DOHH2 (cell line): ENCODE measurements around the gene CLN5.

Experiments
- H3F3A ChIP-seq: fragments of 200-600 bp; sonication (generic), shearing (Covaris generic); 2 replicates; pipeline ENCODE4 v1.6.0; 2016; ENCODE audit warnings: antibody characterized with exemption, mild to moderate bottlenecking; ENCODE audit not compliant: control insufficient read depth, insufficient read depth
- H3K27ac ChIP-seq: fragments of 200-600 bp; sonication (generic); 2 replicates; pipeline ENCODE4 v1.5.1; 2014; ENCODE audit warnings: low read depth, mild to moderate bottlenecking, low read length, moderate library complexity
- H3K27me3 ChIP-seq: fragments of 200-600 bp; sonication (generic); 2 replicates; pipeline ENCODE4 v1.6.1; 2014; ENCODE audit warnings: mild to moderate bottlenecking, low read length, mixed read lengths; ENCODE audit not compliant: control insufficient read depth
- H3K36me3 ChIP-seq: fragments of 200-600 bp; sonication (generic); 2 replicates; pipeline ENCODE4 v1.6.1; 2014; ENCODE audit warnings: mild to moderate bottlenecking, low read length, moderate library complexity, mixed read lengths; ENCODE audit not compliant: control insufficient read depth
- H3K4me1 ChIP-seq: fragments of 200-600 bp; sonication (generic); 2 replicates; pipeline ENCODE4 v1.6.1; 2014; ENCODE audit warnings: mild to moderate bottlenecking, low read length, mixed read lengths; ENCODE audit not compliant: control insufficient read depth
- H3K4me2 ChIP-seq: fragments of 200-600 bp; sonication (generic); 2 replicates; pipeline ENCODE4 v1.6.0; 2014; ENCODE audit warnings: mild to moderate bottlenecking, low read length, moderate library complexity
- H3K4me3 ChIP-seq: fragments of 200-600 bp; sonication (generic); 2 replicates; pipeline ENCODE4 v1.5.1; 2014; ENCODE audit warnings: mild to moderate bottlenecking, low read length, mixed read lengths
- H3K79me2 ChIP-seq: fragments of 200-600 bp; sonication (generic); 2 replicates; pipeline ENCODE4 v1.6.1; 2014; ENCODE audit warnings: mild to moderate bottlenecking, low read length, mixed read lengths; ENCODE audit not compliant: control insufficient read depth
- H3K9me2 ChIP-seq: fragments of 200-600 bp; sonication (generic); replicated peaks from 2 replicates; pipeline ENCODE4 v1.6.1; 2014; ENCODE audit warnings: mild to moderate bottlenecking, low read length, mixed read lengths; ENCODE audit not compliant: control insufficient read depth
- H3K9me3 ChIP-seq: fragments of 200-600 bp; sonication (generic); 2 replicates; pipeline ENCODE4 v1.6.1; 2014; ENCODE audit warnings: antibody characterized with exemption, low read length, mixed read lengths; ENCODE audit not compliant: control insufficient read depth, insufficient read depth
- H4K20me1 ChIP-seq: fragments of 200-600 bp; sonication (generic); 2 replicates; pipeline ENCODE4 v1.6.0; 2014; ENCODE audit warnings: low read depth, mild to moderate bottlenecking, antibody characterized with exemption, low read length, moderate library complexity; ENCODE audit not compliant: control insufficient read depth, insufficient read depth
- CTCF ChIP-seq: fragments of 200-600 bp; sonication (generic); IDR thresholded peaks from one replicate; pipeline ENCODE4 v1.5.1; 2014; ENCODE audit warnings: antibody characterized with exemption, mild to moderate bottlenecking, low read depth, low read length; ENCODE audit not compliant: poor library complexity, severe bottlenecking
- EZH2phosphoT487 ChIP-seq: fragments of 200-600 bp; sonication (generic); IDR thresholded peaks from 2 replicates; pipeline ENCODE4 v1.6.1; 2017; ENCODE audit warnings: borderline replicate concordance, mild to moderate bottlenecking, antibody characterized with exemption, low read length, moderate library complexity, mixed read lengths

Gene CLN5

GRCh38 chr13:77053192-77053591 lies 61.3 kb downstream of the CLN5 start:
- H4K20me1 ChIP-seq: no peaks in the 10 kb centered on the region
- H3K27ac ChIP-seq: no peak overlapping the region
- no peaks in the 10 kb centered on the region for H3K9me2 ChIP-seq
- H3K9me3 ChIP-seq: no peaks in the 10 kb centered on the region
- H3F3A ChIP-seq: 0 out of 2 replicates have a peak, but pooled peaks cover 2% of the 10 kb centered on the region
- no peaks in the 10 kb centered on the region for H3K27me3 ChIP-seq
- no peak overlapping the region for H3K4me3 ChIP-seq
- no peaks in the 10 kb centered on the region for H3K4me1 ChIP-seq
- H3K79me2 ChIP-seq: no peaks in the 10 kb centered on the region
- peaks cover 86% of the 10 kb centered on the region for H3K36me3 ChIP-seq
- no peak overlapping the region for H3K4me2 ChIP-seq
- TF ChIP-seq CTCF (no peak), EZH2phosphoT487 (no peak)
